HepG2 (cell line): Measurements from ENCODE around the gene UNC5CL. TPM values are rescaled to one million over a fixed set of nuclear protein-coding genes. Genes with fewer than 3 reads are reported as not detected.

ENCODE experiments used
- FOXP1 ChIP-seq, 2 experiments: fragments of 450-650 bp in 1 of 2; IDR thresholded peaks; 2 replicates each; pipeline ENCODE4 v1.6.1; 2017 to 2018; ENCODE audit warnings: antibody characterized with exemption in 1 of 2
- HDAC6 ChIP-seq: fragments of 200-600 bp; sonication (generic); IDR thresholded peaks from 2 replicates; pipeline ENCODE4 v1.7.0; 2017; ENCODE audit warnings: mild to moderate bottlenecking, antibody characterized with exemption, low read length, low read depth
- HMG20B ChIP-seq: conservative IDR thresholded peaks from 2 replicates; pipeline ENCODE4 v1.6.1; 2016; ENCODE audit warnings: missing genetic modification reagents, missing compliant biosample characterization
- HNRNPL ChIP-seq: fragments of 200-400 bp; formaldehyde crosslinking; IDR thresholded peaks from 2 replicates; pipeline ENCODE4 v1.6.1; 2017; ENCODE audit warnings: mild to moderate bottlenecking, low read depth, low read length
- HNRNPUL1 ChIP-seq: fragments of 200-400 bp; formaldehyde crosslinking; IDR thresholded peaks from 2 replicates; pipeline ENCODE4 v1.6.1; 2017; ENCODE audit warnings: low read depth, mild to moderate bottlenecking, low read length, moderate library complexity
- HOXD1 ChIP-seq: sonication (generic); formaldehyde crosslinking; IDR thresholded peaks from 2 replicates; pipeline ENCODE4 v1.5.0; 2020; ENCODE audit warnings: missing genetic modification reagents
- IKZF4 ChIP-seq: sonication (generic); formaldehyde crosslinking; IDR thresholded peaks from 2 replicates; pipeline ENCODE4 v1.5.1; 2020; ENCODE audit warnings: borderline replicate concordance, mild to moderate bottlenecking, low read depth, missing genetic modification reagents; ENCODE audit errors: not compliant biosample characterization
- KMT2A ChIP-seq: sonication (generic); formaldehyde crosslinking; IDR thresholded peaks from 2 replicates; pipeline ENCODE4 v1.4.0; 2020; ENCODE audit warnings: missing genetic modification reagents
- MIER2 ChIP-seq: IDR thresholded peaks from 2 replicates; pipeline ENCODE4 v1.6.1; 2016; ENCODE audit warnings: missing biosample characterization, missing genetic modification reagents
- MXD4 ChIP-seq: IDR thresholded peaks from 2 replicates; pipeline ENCODE4 v1.6.1; 2016; ENCODE audit warnings: mild to moderate bottlenecking, missing biosample characterization, missing genetic modification reagents
- NBN ChIP-seq: fragments of 450-650 bp; conservative IDR thresholded peaks from 2 replicates; pipeline ENCODE4 v1.6.1; 2017
- SRSF1 ChIP-seq: fragments of 200-400 bp; formaldehyde crosslinking; optimal IDR thresholded peaks from 2 replicates; pipeline ENCODE3; 2017; ENCODE audit warnings: mild to moderate bottlenecking, low read depth, low read length, moderate library complexity
- SSRP1 ChIP-seq: IDR thresholded peaks from 2 replicates; pipeline ENCODE4 v1.6.1; 2016; ENCODE audit warnings: control low read depth
- SYNCRIP ChIP-seq: fragments of 200-400 bp; formaldehyde crosslinking; IDR thresholded peaks from 2 replicates; pipeline ENCODE4 v1.6.1; 2018; ENCODE audit warnings: mild to moderate bottlenecking, low read depth, low read length; ENCODE audit not compliant: insufficient read depth
- ZFP62 ChIP-seq: sonication (generic); formaldehyde crosslinking; IDR thresholded peaks from 2 replicates; pipeline ENCODE4 v1.4.0; 2020; ENCODE audit warnings: missing genetic modification reagents
- ZFY ChIP-seq: sonication (generic); formaldehyde crosslinking; IDR thresholded peaks from 2 replicates; pipeline ENCODE4 v1.4.0; 2020; ENCODE audit warnings: missing genetic modification reagents
- ZNF207 ChIP-seq: fragments of 450-650 bp; IDR thresholded peaks from 2 replicates; pipeline ENCODE4 v1.6.1; 2016; ENCODE audit warnings: antibody characterized with exemption, borderline replicate concordance
- ZNF317 ChIP-seq: sonication (generic); formaldehyde crosslinking; IDR thresholded peaks from 2 replicates; pipeline ENCODE4 v1.5.0; 2020; ENCODE audit warnings: mild to moderate bottlenecking, missing genetic modification reagents
- ZNF335 ChIP-seq: sonication (generic); formaldehyde crosslinking; IDR thresholded peaks from 2 replicates; pipeline ENCODE4 v1.4.0; 2020; ENCODE audit warnings: missing genetic modification reagents
- polyA plus RNA-seq, 8 experiments: library from polyadenylated mRNA; depleted of rRNA in 3 of 8; stranded (reverse) in 7 of 8; unstranded in 1 of 8; fragments of >200 nt; fragmentation: Illumina TruSeq in 4 of 8; extraction: Trizol in 4 of 8; gene quantifications; 2 replicates each; pipeline versions ENCODE4 v1.2.1 to v1.2.3, GENCODE V29; 2011 to 2016; ENCODE audit warnings: low read depth in 4 of 8, missing spikeins in 1 of 8, mixed read lengths in 1 of 8; ENCODE audit not compliant: insufficient read depth in 1 of 8
- total RNA-seq, 5 experiments: library from RNA; depleted of rRNA; stranded (reverse); fragments of >200 nt; fragmentation: Illumina TruSeq; extraction: Trizol; gene quantifications; 2 replicates each; pipeline ENCODE4 v1.2.3, GENCODE V29; 2016; ENCODE audit warnings: low read depth in 1 of 5
- TF ChIP-seq, protein P1 (sequence below): sonication (generic); formaldehyde crosslinking; IDR thresholded peaks from 2 replicates; pipeline ENCODE4 v1.8.1; 2022; ENCODE audit warnings: mild to moderate bottlenecking, missing genetic modification reagents
- TF ChIP-seq, protein P2 (sequence below): sonication (generic); formaldehyde crosslinking; IDR thresholded peaks from 2 replicates; pipeline ENCODE4 v1.4.0; 2020; ENCODE audit warnings: missing genetic modification reagents, mild to moderate bottlenecking, borderline replicate concordance
- TF ChIP-seq, protein P3 (sequence below): sonication (generic); formaldehyde crosslinking; IDR thresholded peaks from 2 replicates; pipeline ENCODE4 v1.4.0; 2020; ENCODE audit warnings: missing genetic modification reagents; ENCODE audit errors: not compliant biosample characterization
- TF ChIP-seq, protein P4 (sequence below): sonication (generic); formaldehyde crosslinking; IDR thresholded peaks from 2 replicates; pipeline ENCODE4 v1.4.0; 2020; ENCODE audit warnings: mild to moderate bottlenecking, missing genetic modification reagents, borderline replicate concordance
- TF ChIP-seq, protein P5 (sequence below): sonication (generic); formaldehyde crosslinking; conservative IDR thresholded peaks from 2 replicates; pipeline ENCODE4 v1.4.0; 2020; ENCODE audit warnings: missing genetic modification reagents
- TF ChIP-seq, protein P6 (sequence below): sonication (generic); formaldehyde crosslinking; IDR thresholded peaks from 2 replicates; pipeline ENCODE4 v1.8.0; 2022; ENCODE audit warnings: missing genetic modification reagents, mild to moderate bottlenecking, inconsistent platforms, borderline replicate concordance

The UNC5CL gene
- total and polyA plus RNA-seq, 2 of the 13 experiments (the other 11 are each of a cell fraction or from before 2014, with no cell fraction given) = 2.4 to 2.5 TPM

DNA sequence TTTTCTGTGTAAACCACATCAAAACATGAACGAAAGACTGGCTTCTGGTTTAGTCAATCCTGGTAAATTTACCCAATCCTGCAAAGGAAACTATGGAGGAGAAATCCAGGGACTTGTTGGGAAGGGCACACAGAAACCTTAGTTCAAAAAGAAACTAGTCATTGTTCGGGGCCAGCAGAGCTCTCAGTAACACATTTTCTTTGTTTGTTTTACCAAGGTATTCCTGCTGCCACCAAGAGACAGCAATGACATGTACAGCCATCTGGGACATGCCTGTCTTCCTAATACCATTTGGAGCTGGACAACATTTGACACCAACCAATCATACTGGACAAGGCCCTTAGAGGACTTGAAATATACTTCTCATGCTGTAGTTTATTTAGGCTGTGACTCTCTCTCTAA is 24.9 kb upstream of the UNC5CL start (continued):
- TF ChIP-seq ZNF207 (no peak), HNRNPUL1 (no peak), HMG20B (CRISPR knock-in tag) (peak; percentile 37; the same call in 1 of the 2 replicates), ZFP62 (CRISPR knock-in tag) (no peak), ZFY (CRISPR knock-in tag) (no peak), IKZF4 (CRISPR knock-in tag) (no peak), SRSF1 (no peak), SSRP1 (CRISPR knock-in tag) (no peak), HDAC6 (no peak), SYNCRIP (no peak), MXD4 (CRISPR knock-in tag) (0 out of 2 replicates have a peak, but pooled peaks have one; percentile 28), HOXD1 (CRISPR knock-in tag) (no peak), ZNF317 (CRISPR knock-in tag) (peak; percentile 39; the same call in 1 of the 2 replicates), KMT2A (CRISPR knock-in tag) (0 out of 2 replicates have a peak, but pooled peaks have one; percentile 50), NBN (no peak), ZNF335 (CRISPR knock-in tag) (no peak), FOXP1 (IDR thresholded peaks at IDR 0.05) (no peak), FOXP1 (CRISPR knock-in tag; IDR thresholded peaks at IDR 0.05) (peak; percentile 27; the same call in 1 of the 2 replicates), HNRNPL (0 out of 2 replicates have a peak, but pooled peaks have one; percentile 58), MIER2 (CRISPR knock-in tag) (0 out of 2 replicates have a peak, but pooled peaks have one; percentile 54)
- TF ChIP-seq, protein P1, sequence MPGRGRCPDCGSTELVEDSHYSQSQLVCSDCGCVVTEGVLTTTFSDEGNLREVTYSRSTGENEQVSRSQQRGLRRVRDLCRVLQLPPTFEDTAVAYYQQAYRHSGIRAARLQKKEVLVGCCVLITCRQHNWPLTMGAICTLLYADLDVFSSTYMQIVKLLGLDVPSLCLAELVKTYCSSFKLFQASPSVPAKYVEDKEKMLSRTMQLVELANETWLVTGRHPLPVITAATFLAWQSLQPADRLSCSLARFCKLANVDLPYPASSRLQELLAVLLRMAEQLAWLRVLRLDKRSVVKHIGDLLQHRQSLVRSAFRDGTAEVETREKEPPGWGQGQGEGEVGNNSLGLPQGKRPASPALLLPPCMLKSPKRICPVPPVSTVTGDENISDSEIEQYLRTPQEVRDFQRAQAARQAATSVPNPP = no peak
- TF ChIP-seq, protein P2, sequence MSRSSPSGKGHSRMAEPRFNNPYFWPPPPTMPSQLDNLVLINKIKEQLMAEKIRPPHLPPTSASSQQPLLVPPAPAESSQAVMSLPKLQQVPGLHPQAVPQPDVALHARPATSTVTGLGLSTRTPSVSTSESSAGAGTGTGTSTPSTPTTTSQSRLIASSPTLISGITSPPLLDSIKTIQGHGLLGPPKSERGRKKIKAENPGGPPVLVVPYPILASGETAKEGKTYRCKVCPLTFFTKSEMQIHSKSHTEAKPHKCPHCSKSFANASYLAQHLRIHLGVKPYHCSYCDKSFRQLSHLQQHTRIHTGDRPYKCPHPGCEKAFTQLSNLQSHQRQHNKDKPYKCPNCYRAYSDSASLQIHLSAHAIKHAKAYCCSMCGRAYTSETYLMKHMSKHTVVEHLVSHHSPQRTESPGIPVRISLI (CRISPR knock-in tag) = no peak
- TF ChIP-seq, protein P3, sequence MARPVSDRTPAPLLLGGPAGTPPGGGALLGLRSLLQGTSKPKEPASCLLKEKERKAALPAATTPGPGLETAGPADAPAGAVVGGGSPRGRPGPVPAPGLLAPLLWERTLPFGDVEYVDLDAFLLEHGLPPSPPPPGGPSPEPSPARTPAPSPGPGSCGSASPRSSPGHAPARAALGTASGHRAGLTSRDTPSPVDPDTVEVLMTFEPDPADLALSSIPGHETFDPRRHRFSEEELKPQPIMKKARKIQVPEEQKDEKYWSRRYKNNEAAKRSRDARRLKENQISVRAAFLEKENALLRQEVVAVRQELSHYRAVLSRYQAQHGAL (CRISPR knock-in tag) = no peak
- TF ChIP-seq, protein P4, sequence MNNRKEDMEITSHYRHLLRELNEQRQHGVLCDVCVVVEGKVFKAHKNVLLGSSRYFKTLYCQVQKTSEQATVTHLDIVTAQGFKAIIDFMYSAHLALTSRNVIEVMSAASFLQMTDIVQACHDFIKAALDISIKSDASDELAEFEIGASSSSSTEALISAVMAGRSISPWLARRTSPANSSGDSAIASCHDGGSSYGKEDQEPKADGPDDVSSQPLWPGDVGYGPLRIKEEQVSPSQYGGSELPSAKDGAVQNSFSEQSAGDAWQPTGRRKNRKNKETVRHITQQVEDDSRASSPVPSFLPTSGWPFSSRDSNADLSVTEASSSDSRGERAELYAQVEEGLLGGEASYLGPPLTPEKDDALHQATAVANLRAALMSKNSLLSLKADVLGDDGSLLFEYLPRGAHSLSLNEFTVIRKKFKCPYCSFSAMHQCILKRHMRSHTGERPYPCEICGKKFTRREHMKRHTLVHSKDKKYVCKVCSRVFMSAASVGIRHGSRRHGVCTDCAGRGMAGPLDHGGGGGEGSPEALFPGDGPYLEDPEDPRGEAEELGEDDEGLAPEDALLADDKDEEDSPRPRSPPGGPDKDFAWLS (CRISPR knock-in tag) = no peak
- TF ChIP-seq, protein P5, sequence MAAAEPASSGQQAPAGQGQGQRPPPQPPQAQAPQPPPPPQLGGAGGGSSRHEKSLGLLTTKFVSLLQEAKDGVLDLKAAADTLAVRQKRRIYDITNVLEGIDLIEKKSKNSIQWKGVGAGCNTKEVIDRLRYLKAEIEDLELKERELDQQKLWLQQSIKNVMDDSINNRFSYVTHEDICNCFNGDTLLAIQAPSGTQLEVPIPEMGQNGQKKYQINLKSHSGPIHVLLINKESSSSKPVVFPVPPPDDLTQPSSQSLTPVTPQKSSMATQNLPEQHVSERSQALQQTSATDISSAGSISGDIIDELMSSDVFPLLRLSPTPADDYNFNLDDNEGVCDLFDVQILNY (CRISPR knock-in tag) = no peak
- TF ChIP-seq, protein P6, sequence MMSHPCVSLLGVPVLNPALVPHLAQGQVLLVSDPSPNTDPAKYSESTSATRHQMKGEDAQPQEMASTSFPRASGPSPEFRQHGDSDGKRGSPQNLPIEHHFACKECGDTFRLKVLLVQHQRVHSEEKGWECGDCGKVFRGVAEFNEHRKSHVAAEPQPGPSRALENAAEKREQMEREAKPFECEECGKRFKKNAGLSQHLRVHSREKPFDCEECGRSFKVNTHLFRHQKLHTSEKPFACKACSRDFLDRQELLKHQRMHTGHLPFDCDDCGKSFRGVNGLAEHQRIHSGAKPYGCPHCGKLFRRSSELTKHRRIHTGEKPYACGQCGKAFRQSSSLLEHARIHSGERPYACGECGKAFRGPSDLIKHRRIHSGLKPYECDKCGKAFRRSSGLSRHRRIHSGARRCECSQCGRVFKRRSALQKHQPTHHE (CRISPR knock-in tag) = no peak
